Measurements from ENCODE around the gene PIK3AP1. TPM values are rescaled to one million over a fixed set of nuclear protein-coding genes. Genes with fewer than 3 reads are reported as not detected.

The PIK3AP1 gene
- total and polyA plus RNA-seq, 2 of the 13 experiments (the other 11 are each of a cell fraction or from before 2014, with no cell fraction given), result 3.6 to 13.8 TPM

DNA sequence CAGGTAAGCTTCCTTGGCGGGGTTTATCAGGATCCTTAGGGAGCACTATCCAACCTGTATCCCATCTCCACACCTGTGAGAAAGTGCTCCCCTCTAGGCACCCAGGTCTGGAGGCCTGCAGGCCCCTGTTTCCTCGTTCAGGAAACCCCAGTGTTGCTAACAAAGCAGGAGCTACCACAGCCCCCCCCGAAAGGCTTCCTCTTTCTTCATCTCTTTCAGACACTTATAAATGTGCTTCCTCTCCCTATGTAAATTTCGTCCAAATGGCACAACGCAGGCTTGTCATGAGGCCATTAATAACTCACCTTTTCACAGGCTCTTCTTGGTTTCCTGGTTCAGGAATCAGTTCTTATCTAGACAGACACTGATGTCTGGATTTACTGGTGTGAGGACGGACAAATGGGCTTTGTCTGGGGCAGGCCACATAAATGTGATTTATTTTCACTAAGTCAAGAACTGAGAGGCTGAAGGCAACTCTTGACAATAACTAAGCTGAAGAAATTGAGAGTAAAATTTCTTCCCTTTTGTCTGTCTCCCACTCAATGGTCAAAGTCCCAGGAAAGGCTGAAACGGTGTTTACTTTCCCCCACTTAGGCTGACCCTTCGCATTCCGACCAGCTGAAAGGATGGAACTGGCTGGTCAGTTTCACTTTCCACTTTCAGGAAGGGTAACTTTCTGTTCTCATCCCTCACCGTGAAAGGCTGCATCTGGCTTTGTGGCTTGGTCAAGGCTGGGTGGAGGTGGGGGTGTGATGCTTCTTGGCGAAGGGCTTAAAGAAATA is 46.8 kb downstream of the PIK3AP1 start (continued):
- TF ChIP-seq U2AF1 (optimal IDR thresholded peaks at IDR 0.05; ENCODE audit: low read depth, low read length) (no peak), ESRRA (CRISPR knock-in tag; IDR thresholded peaks at IDR 0.05; ENCODE audit: low read depth) (no peak), ZNF496 (CRISPR knock-in tag; IDR thresholded peaks at IDR 0.05; ENCODE audit: insufficient replicate concordance) (no peak), ATF2 (CRISPR knock-in tag; IDR thresholded peaks at IDR 0.05) (peak; percentile 59; the same call in 1 of the 2 replicates), BHLHE40 (IDR thresholded peaks at IDR 0.05; ENCODE audit: low read length) (peak; percentile 27; the same call in 1 of the 2 replicates), CREBL2 (CRISPR knock-in tag; IDR thresholded peaks at IDR 0.05; ENCODE audit: borderline replicate concordance) (no peak), SNAPC2 (CRISPR knock-in tag; IDR thresholded peaks at IDR 0.05) (no peak), THAP8 (CRISPR knock-in tag; IDR thresholded peaks at IDR 0.05; ENCODE audit: borderline replicate concordance) (no peak), JUND (CRISPR knock-in tag; IDR thresholded peaks at IDR 0.05) (no peak), ZFP1 (CRISPR knock-in tag; IDR thresholded peaks at IDR 0.05) (no peak), GABPB1 (CRISPR knock-in tag; IDR thresholded peaks at IDR 0.05) (peak; percentile 16; the same call in 1 of the 2 replicates), NFE2L1 (CRISPR knock-in tag; IDR thresholded peaks at IDR 0.05; ENCODE audit: borderline replicate concordance) (no peak), POLR2AphosphoS2 (IDR thresholded peaks at IDR 0.05; ENCODE audit: low read depth, low read length) (no peak)
- TF ChIP-seq, protein P1, sequence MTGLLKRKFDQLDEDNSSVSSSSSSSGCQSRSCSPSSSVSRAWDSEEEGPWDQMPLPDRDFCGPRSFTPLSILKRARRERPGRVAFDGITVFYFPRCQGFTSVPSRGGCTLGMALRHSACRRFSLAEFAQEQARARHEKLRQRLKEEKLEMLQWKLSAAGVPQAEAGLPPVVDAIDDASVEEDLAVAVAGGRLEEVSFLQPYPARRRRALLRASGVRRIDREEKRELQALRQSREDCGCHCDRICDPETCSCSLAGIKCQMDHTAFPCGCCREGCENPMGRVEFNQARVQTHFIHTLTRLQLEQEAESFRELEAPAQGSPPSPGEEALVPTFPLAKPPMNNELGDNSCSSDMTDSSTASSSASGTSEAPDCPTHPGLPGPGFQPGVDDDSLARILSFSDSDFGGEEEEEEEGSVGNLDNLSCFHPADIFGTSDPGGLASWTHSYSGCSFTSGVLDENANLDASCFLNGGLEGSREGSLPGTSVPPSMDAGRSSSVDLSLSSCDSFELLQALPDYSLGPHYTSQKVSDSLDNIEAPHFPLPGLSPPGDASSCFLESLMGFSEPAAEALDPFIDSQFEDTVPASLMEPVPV (CRISPR knock-in tag; IDR thresholded peaks at IDR 0.05), result no peak
- TF ChIP-seq, protein P2, sequence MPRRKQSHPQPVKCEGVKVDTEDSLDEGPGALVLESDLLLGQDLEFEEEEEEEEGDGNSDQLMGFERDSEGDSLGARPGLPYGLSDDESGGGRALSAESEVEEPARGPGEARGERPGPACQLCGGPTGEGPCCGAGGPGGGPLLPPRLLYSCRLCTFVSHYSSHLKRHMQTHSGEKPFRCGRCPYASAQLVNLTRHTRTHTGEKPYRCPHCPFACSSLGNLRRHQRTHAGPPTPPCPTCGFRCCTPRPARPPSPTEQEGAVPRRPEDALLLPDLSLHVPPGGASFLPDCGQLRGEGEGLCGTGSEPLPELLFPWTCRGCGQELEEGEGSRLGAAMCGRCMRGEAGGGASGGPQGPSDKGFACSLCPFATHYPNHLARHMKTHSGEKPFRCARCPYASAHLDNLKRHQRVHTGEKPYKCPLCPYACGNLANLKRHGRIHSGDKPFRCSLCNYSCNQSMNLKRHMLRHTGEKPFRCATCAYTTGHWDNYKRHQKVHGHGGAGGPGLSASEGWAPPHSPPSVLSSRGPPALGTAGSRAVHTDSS (CRISPR knock-in tag; conservative IDR thresholded peaks at IDR 0.05), result no peak
- TF ChIP-seq, protein P3, sequence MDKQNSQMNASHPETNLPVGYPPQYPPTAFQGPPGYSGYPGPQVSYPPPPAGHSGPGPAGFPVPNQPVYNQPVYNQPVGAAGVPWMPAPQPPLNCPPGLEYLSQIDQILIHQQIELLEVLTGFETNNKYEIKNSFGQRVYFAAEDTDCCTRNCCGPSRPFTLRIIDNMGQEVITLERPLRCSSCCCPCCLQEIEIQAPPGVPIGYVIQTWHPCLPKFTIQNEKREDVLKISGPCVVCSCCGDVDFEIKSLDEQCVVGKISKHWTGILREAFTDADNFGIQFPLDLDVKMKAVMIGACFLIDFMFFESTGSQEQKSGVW (CRISPR knock-in tag; IDR thresholded peaks at IDR 0.05; ENCODE audit: borderline replicate concordance), result no peak
- TF ChIP-seq, protein P4, sequence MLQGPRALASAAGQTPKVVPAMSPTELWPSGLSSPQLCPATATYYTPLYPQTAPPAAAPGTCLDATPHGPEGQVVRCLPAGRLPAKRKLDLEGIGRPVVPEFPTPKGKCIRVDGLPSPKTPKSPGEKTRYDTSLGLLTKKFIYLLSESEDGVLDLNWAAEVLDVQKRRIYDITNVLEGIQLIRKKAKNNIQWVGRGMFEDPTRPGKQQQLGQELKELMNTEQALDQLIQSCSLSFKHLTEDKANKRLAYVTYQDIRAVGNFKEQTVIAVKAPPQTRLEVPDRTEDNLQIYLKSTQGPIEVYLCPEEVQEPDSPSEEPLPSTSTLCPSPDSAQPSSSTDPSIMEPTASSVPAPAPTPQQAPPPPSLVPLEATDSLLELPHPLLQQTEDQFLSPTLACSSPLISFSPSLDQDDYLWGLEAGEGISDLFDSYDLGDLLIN (CRISPR knock-in tag; IDR thresholded peaks at IDR 0.05; ENCODE audit: borderline replicate concordance), result no peak
